Inflammatory macrophage treated with lipopolysaccharide for 4 hours (primary cell): ENCODE data around the gene RAB44.
"Not testable (repeated sequence)": the region's sequence is repeated elsewhere in the genome, so short reads cannot be mapped to it uniquely, and the experiment has no call there.

Experiments
- DNase-seq: peaks from one replicate; pipeline ENCODE4 v3.0.0-alpha.2; 2020

The RAB44 gene

GRCh38 chr6:36717231-36717825 lies 19.7 kb downstream of the RAB44 start:
- DNase-seq: no peak

GRCh38 chr6:36717871-36718540 lies 20.4 kb downstream of the RAB44 start:
- no peak for DNase-seq

- DNase-seq: no peak
These were observed 20.9 kb downstream of the RAB44 start for GRCh38 chr6:36718560-36718959.

- no peak for DNase-seq
These were observed 21.5 kb downstream of the RAB44 start for GRCh38 chr6:36719126-36719525.

- DNase-seq: no peak
These were observed 22.9 kb downstream of the RAB44 start for GRCh38 chr6:36720251-36721141.

GRCh38 chr6:36721369-36722140 lies 23.9 kb downstream of the RAB44 start:
- DNase-seq: no peak

GRCh38 chr6:36722365-36722764 lies 24.7 kb downstream of the RAB44 start:
- no peak for DNase-seq

GRCh38 chr6:36722879-36723278 lies 25.3 kb downstream of the RAB44 start:
- no peak for DNase-seq

- not testable (repeated sequence) for DNase-seq
These were observed 26.4 kb downstream of the RAB44 start for GRCh38 chr6:36723992-36724391.

- DNase-seq: peak; percentile 68
These were observed 27.1 kb downstream of the RAB44 start for GRCh38 chr6:36724514-36725390.

GRCh38 chr6:36725581-36725980 lies 28.0 kb downstream of the RAB44 start:
- DNase-seq: no peak

GRCh38 chr6:36727505-36728021 lies 29.9 kb downstream of the RAB44 start:
- DNase-seq: peak; percentile 94

GRCh38 chr6:36728289-36729160 lies 30.9 kb downstream of the RAB44 start:
- no peak for DNase-seq

- peak; percentile 47 for DNase-seq
These were observed 31.5 kb downstream of the RAB44 start for GRCh38 chr6:36729161-36729524.

GRCh38 chr6:36730424-36731380 lies 33.1 kb downstream of the RAB44 start:
- DNase-seq: no peak

- DNase-seq: no peak
These were observed 34.1 kb downstream of the RAB44 start for GRCh38 chr6:36731622-36732310.

- DNase-seq: no peak
These were observed 35.7 kb downstream of the RAB44 start for GRCh38 chr6:36733300-36733699.

GRCh38 chr6:36734486-36735060 lies 36.9 kb downstream of the RAB44 start:
- no peak for DNase-seq
